Colonic mucosa (tissue), 4 donors: Measurements from ENCODE around the gene HACD2. TPM values are rescaled to one million over a fixed set of nuclear protein-coding genes. Genes with fewer than 3 reads are reported as not detected.

Experiments
- DNase-seq: peaks from one replicate; pipeline ENCODE4 v3.0.0-alpha.2; 2020
- H3K27ac ChIP-seq: fragments of 200-600 bp; one replicate; pipeline ENCODE4 v1.8.0; 2021
- H3K27me3 ChIP-seq: fragments of 200-600 bp; one replicate; pipeline ENCODE4 v1.8.0; 2021
- H3K36me3 ChIP-seq: fragments of 200-600 bp; one replicate; pipeline ENCODE4 v1.8.0; 2021
- H3K4me1 ChIP-seq: fragments of 200-600 bp; one replicate; pipeline ENCODE4 v1.8.0; 2021; ENCODE audit warnings: mild to moderate bottlenecking
- H3K4me3 ChIP-seq: fragments of 200-600 bp; one replicate; pipeline ENCODE4 v1.8.0; 2021
- H3K9ac ChIP-seq, 2 donors: one replicate each; pipeline ENCODE4 v1.7.0; 2013; ENCODE audit warnings: control low read depth in 2 of 2, low read depth in 2 of 2, low read length in 2 of 2
- H3K9me3 ChIP-seq: fragments of 200-600 bp; one replicate; pipeline ENCODE4 v1.8.0; 2021
- intact Hi-C: fragments of 100-400 bp; cut with DNase I; formaldehyde crosslinking; loops from one replicate; pipeline ENCODE4 v1.14.1; 2022
- total RNA-seq, 2 donors: library from RNA; stranded (reverse); fragmentation: NEBNext Ultra II Directional in 1 of 2; extraction: Animal tissue kit (Norgen Biotek cat#: 25700) in 1 of 2; gene quantifications; one replicate each; pipeline ENCODE4 v1.2.1, GENCODE V29; 2021
- TF ChIP-seq, protein P1 (sequence below): fragments of 200-600 bp; IDR thresholded peaks from one replicate; pipeline ENCODE4 v1.8.0; 2022; ENCODE audit warnings: antibody characterized with exemption, mild to moderate bottlenecking
- donor health status: healthy.
- donor health status: DM: no; HTN: no; CAD: no.
- donor health status: DM: no; HTN: no; CAD: no.

Gene HACD2
- total RNA-seq, 2 donors from 2014 or later = 60.3 to 61.2 TPM

DNA sequence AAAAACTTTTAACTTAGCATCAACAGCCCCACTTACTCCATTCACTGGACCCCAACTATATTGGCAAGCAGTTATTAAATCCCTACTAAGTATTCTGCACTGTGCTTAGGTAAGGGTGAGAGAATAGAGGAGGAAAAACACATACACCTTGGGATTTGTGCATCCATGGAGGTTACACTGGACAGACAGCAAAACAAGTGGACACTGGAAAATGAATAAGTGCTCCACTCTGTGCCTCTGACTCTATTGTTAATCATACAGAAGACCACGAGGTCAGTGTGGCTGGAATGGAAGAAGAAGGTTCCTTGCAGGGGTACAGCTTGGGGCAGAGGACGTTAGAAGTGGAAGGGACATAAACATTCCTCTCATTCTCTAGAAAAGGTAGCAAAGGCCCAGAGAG lies 139.2 kb downstream of the HACD2 start:
- intact Hi-C loops = no loop called here
- Histone ChIP-seq H3K4me1 (peaks cover 6% of the 10 kb centered on the region), H3K4me3 (peak overlapping the region; percentile 27), H3K27me3 (peaks cover 24% of the 10 kb centered on the region), H3K9ac (no peak overlapping the region), H3K9me3 (no peaks in the 10 kb centered on the region), H3K27ac (no peak overlapping the region), H3K36me3 (no peaks in the 10 kb centered on the region)
- TF ChIP-seq, protein P1, sequence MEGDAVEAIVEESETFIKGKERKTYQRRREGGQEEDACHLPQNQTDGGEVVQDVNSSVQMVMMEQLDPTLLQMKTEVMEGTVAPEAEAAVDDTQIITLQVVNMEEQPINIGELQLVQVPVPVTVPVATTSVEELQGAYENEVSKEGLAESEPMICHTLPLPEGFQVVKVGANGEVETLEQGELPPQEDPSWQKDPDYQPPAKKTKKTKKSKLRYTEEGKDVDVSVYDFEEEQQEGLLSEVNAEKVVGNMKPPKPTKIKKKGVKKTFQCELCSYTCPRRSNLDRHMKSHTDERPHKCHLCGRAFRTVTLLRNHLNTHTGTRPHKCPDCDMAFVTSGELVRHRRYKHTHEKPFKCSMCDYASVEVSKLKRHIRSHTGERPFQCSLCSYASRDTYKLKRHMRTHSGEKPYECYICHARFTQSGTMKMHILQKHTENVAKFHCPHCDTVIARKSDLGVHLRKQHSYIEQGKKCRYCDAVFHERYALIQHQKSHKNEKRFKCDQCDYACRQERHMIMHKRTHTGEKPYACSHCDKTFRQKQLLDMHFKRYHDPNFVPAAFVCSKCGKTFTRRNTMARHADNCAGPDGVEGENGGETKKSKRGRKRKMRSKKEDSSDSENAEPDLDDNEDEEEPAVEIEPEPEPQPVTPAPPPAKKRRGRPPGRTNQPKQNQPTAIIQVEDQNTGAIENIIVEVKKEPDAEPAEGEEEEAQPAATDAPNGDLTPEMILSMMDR = no peak
- DNase-seq = no peak

DNA sequence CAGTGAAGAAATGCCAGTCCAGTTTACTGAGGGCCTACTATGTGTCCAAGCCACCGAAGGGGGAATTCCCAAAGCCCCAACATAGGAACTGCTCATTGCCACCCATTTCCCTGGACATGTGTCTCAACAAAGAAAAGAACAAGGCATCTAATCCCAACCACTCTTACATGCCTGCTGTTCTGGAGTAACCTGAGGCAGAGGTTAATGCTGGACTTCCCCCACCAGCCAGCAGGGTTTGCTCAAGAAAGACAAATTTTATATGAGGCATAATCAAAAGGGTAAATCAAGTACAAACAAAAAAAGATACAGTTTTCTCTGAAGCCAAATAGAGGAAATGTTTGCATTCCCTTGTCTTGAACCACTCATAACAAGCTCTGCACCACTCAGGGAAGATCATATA lies 140.1 kb downstream of the HACD2 start:
- Histone ChIP-seq H3K36me3 (no peaks in the 10 kb centered on the region), H3K9me3 (no peaks in the 10 kb centered on the region), H3K4me3 (no peak overlapping the region), H3K4me1 (peaks cover 6% of the 10 kb centered on the region), H3K9ac (no peak overlapping the region), H3K27ac (no peak overlapping the region), H3K27me3 (peaks cover 15% of the 10 kb centered on the region)
- intact Hi-C loops = no loop called here
- TF ChIP-seq, protein P1 = no peak
- DNase-seq = no peak

DNA sequence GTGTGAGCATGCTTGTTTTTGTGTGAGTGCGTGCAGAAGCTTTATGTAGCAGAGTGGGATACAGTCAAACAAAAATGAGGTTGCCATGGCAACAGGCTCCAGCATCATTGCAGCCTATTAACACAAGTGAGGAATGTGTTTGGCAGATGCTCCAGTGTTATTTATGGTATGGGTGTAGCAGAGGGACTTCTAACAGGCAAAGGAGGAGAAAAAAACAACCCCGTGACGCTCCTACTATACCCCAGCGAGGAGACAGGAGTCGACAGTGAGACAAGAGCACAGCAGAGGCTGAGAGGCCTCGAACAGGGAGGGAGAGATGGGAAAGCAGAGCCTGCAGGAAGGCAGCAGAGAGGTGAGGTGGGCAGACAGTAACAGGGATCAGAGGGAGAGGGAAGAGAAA lies 140.8 kb downstream of the HACD2 start:
- no peak overlapping the region for H3K9ac ChIP-seq
- no peak overlapping the region for H3K27ac ChIP-seq
- no peak overlapping the region for H3K4me3 ChIP-seq
- H3K9me3 ChIP-seq = no peaks in the 10 kb centered on the region
- DNase-seq = no peak
- intact Hi-C loops = no loop called here
- TF ChIP-seq, protein P1 = no peak
- peaks cover 6% of the 10 kb centered on the region for H3K4me1 ChIP-seq
- H3K27me3 ChIP-seq = peaks cover 10% of the 10 kb centered on the region
- no peaks in the 10 kb centered on the region for H3K36me3 ChIP-seq

DNA sequence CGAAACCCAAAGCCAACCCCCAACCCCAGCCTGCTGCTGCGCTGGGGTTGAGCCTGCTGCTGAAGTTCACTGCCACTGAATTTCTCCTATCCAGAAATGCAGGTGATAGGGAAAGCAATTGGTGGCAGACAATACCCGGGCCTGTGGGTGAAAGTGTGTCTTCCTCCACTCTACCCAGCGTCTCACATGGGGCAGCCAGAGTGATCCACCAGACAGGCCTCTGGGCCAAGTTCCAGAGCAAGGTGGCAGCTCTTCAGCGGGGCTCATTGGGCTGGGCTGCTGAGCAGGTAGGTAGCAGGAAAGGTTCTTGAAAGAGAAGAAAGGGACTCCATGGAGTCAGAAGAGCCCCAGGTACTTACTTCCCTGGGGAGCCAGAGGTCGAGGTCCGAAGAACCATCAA lies 141.9 kb downstream of the HACD2 start:
- H3K9me3 ChIP-seq = no peaks in the 10 kb centered on the region
- H3K27me3 ChIP-seq = no peaks in the 10 kb centered on the region
- H3K9ac ChIP-seq = no peak overlapping the region
- H3K27ac ChIP-seq = no peak overlapping the region
- H3K36me3 ChIP-seq = no peaks in the 10 kb centered on the region
- intact Hi-C loops = no loop called here
- no peak overlapping the region for H3K4me3 ChIP-seq
- TF ChIP-seq, protein P1 = no peak
- no peak for DNase-seq
- H3K4me1 ChIP-seq = no peaks in the 10 kb centered on the region

DNA sequence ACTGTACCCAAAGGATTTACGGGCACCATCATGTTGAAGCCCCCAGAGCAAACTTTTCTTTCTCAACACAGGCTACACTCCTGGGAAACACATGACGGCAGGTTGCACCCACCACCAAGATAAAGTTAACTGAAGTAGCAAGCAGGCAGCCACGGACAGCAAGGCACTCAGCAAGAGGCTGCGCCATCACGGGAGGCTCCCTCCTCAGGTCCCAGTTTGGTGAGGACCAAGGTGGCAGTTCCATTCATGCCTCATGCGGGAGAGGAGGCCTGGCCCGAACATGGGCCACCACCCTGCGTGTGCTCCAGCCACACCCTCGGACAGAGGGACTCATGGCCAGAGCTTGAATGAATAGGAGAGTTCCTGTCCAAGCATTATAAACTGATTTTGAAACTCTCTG lies 142.7 kb downstream of the HACD2 start:
- Histone ChIP-seq H3K4me1 (no peaks in the 10 kb centered on the region), H3K9me3 (no peaks in the 10 kb centered on the region), H3K4me3 (no peak overlapping the region), H3K27me3 (no peaks in the 10 kb centered on the region), H3K9ac (no peak overlapping the region), H3K27ac (no peak overlapping the region), H3K36me3 (no peaks in the 10 kb centered on the region)
- TF ChIP-seq, protein P1 = no peak
- intact Hi-C loops = no loop called here
- DNase-seq = no peak

Other genes starting within 250 kb of the HACD2 start
- 1 to 10 TPM; 5.6 to 7.8 TPM for gene ADCY5, start 136.0 kb downstream of the HACD2 start, total RNA-seq